GM20000 (cell line): ENCODE data around the gene ITGB5.

ENCODE experiments used
- DNase-seq: peaks from one replicate; pipeline ENCODE4 v3.0.0; 2012; ENCODE audit warnings: low spot score
- TF ChIP-seq, protein P1 (sequence below): IDR thresholded peaks from 2 replicates; pipeline ENCODE4 v1.5.1; 2012; ENCODE audit warnings: mild to moderate bottlenecking, control low read depth; ENCODE audit errors: extremely low read depth, missing control alignments

The ITGB5 gene

DNA sequence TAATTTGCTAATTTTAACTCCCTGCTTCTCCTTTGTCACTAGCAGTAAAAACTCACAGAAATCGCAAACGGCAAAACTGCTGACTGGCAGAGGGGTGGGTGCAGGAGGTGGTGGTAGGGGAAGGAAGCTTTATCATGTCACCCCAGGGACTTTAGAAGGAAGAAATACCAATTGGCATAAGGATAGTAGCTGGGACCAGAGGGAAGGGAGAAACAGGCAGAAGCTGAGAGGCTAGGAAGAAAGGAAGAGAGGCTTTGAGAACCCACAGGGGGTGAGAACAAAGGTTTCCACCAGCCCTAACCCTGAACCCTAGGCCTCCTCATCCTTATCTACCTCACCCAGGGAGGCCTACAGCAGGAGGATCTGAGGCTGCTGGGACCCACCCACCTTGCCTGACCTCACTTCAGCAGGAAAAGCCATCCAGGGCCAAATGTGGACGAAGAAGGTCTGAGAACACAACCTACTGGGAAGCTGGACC is 10.7 kb downstream of the ITGB5 start:
- no peak for DNase-seq
- TF ChIP-seq, protein P1, sequence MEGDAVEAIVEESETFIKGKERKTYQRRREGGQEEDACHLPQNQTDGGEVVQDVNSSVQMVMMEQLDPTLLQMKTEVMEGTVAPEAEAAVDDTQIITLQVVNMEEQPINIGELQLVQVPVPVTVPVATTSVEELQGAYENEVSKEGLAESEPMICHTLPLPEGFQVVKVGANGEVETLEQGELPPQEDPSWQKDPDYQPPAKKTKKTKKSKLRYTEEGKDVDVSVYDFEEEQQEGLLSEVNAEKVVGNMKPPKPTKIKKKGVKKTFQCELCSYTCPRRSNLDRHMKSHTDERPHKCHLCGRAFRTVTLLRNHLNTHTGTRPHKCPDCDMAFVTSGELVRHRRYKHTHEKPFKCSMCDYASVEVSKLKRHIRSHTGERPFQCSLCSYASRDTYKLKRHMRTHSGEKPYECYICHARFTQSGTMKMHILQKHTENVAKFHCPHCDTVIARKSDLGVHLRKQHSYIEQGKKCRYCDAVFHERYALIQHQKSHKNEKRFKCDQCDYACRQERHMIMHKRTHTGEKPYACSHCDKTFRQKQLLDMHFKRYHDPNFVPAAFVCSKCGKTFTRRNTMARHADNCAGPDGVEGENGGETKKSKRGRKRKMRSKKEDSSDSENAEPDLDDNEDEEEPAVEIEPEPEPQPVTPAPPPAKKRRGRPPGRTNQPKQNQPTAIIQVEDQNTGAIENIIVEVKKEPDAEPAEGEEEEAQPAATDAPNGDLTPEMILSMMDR = no peak

DNA sequence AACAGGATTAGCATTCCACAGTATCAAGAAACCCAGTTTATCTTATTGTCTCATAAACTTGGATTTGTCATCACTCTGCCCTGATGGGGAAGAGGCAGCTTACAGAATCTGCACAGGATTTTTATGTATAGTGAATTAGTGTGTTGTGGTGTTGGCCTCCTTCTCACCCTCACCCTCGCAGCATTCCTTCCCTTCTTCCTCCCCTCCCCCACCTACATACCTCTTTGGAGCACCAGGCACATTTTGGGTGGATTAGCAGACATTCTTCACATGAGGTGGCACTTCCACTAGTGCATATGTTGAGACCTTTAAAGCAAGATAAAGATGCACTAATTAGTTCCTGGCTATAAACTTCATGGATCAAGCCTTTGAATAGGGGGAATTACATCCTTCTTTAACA is 13.9 kb downstream of the ITGB5 start:
- DNase-seq = no peak
- TF ChIP-seq, protein P1 = no peak

DNA sequence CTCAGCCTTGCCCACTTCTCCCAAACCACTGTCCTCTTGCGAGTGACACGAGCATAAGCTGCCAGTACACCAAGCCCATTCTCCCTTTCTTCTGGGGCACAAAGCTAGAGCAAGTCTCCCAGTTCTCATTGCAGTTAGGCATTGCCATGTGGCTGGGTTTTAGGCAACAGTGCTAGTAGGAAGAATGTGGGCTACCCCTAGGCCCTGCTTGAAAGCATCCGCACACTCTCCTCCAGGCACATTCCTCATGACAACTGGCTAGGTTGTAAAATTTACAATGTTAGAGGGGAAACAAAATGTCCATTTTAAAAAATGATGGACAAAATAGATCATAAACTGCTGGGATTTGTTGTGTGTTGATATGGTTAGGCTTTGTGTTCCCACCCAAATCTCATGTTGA is 19.7 kb downstream of the ITGB5 start:
- no peak for DNase-seq
- TF ChIP-seq, protein P1 = no peak

DNA sequence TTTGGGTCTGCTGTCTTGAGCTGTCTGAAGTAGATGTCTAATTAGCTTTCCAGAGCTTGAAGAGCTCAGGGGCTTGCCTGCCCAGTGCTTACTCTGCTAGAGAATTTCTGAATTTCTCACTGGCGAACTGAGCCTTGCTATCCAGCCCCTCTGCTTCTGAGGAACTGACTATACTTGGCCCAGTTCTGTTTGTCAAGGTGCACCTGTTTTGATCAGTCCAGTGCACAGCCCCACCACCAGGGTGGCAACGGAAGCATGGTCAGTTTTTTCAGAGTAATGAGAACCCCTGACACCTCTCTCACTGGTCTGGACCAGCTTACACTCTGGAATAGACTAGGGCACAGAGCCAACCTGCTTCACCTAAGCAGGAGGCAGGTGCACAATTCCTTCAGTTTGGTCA is 25.2 kb downstream of the ITGB5 start:
- DNase-seq = no peak
- TF ChIP-seq, protein P1 = no peak

DNA sequence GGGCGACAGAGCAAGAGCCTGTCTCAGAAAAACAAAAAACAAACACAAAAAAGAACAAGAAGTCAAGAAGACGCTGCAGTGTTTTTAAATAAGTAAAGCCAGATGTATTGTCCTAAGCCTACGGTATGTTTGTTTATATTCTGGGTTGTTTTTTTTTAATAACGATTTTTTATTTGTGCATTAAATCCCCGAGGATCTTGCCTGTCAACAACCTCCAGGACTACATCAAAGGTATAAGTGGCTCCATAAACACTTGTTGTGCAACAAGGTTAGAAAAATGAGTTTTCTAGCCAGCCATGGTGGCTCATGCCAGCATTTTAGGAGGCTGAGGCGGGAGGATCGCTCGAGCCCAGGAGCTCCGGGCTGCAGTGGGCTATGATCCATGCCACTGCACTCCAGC is 26.1 kb downstream of the ITGB5 start:
- TF ChIP-seq, protein P1 = no peak
- no peak for DNase-seq

DNA sequence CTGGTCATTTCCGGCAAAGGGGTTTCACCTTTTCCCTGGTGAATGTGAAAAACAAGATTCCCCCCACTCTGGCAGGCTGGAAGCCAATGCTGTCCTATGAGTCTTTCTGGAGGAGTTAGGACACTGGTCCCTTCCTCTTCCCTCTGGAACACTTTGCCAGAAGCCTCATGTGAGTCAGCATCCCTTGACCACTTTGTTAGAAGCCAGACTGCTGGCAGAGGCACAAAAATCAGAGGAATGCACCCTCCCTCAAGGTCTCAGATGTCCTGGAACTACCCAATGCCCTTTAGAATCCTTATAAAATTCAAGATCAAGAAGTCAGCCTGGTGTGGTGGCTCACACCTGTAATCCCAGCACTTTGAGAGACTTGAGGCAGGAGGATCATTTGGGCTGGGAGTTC is 26.6 kb downstream of the ITGB5 start:
- no peak for DNase-seq
- TF ChIP-seq, protein P1 = no peak

DNA sequence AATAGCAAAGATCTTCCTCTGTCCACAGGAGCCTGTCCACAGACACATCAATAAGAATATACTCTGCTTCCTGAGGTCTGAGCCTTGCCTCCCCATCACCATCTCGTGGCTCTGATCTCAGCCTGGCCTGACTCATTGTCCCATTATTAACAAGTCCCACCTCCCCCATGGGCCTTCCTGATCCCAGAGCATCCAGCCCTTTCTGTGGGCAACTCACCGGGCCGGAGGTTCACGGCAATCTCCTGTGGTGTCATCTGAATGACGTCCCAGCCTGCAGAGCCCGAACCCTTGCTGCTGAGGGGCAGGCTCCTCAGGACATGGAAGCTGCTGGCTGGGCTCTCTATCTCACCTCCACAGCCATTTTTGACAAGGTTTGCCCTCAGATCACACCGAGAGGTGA is 28.1 kb downstream of the ITGB5 start:
- TF ChIP-seq, protein P1 = no peak
- no peak for DNase-seq
